ENCODE measurements around the gene METAP1D.
"Not testable (repeated sequence)": the region's sequence is repeated elsewhere in the genome, so short reads cannot be mapped to it uniquely, and the experiment has no call there.

METAP1D gene

GRCh38 chr2:171999604-172000469 is at the start of gene METAP1D:
TSS of gene METAP1D (plus strand) at chr2:171999953. CDS start at chr2:171999970, 17 bp downstream.
- peak; percentile 86 for DNase-seq

- no peak for DNase-seq
Observed at GRCh38 chr2:171952276-171952675, 47.5 kb upstream of the METAP1D start.

- DNase-seq = no peak
Observed at GRCh38 chr2:171952748-171953147, 47.0 kb upstream of the METAP1D start.

GRCh38 chr2:171956135-171956825 is 43.5 kb upstream of the METAP1D start:
- DNase-seq = no peak

GRCh38 chr2:171957061-171957460 is 42.7 kb upstream of the METAP1D start:
- no peak for DNase-seq

GRCh38 chr2:171958475-171958874 is 41.3 kb upstream of the METAP1D start:
- no peak for DNase-seq

- DNase-seq = no peak
Observed at GRCh38 chr2:171959998-171960397, 39.8 kb upstream of the METAP1D start.

GRCh38 chr2:171960570-171960969 is 39.2 kb upstream of the METAP1D start:
- no peak for DNase-seq

- DNase-seq = no peak
Observed at GRCh38 chr2:171963198-171963597, 36.6 kb upstream of the METAP1D start.

GRCh38 chr2:171964308-171964707 is 35.4 kb upstream of the METAP1D start:
- no peak for DNase-seq

GRCh38 chr2:171965238-171965637 is 34.5 kb upstream of the METAP1D start:
- no peak for DNase-seq

GRCh38 chr2:171965661-171966060 is 34.1 kb upstream of the METAP1D start:
- DNase-seq = no peak

- no peak for DNase-seq
Observed at GRCh38 chr2:171966235-171966634, 33.5 kb upstream of the METAP1D start.

- no peak for DNase-seq
Observed at GRCh38 chr2:171966688-171967087, 33.1 kb upstream of the METAP1D start.

- no peak for DNase-seq
Observed at GRCh38 chr2:171968509-171968908, 31.2 kb upstream of the METAP1D start.

- no peak for DNase-seq
Observed at GRCh38 chr2:171972329-171972982, 27.3 kb upstream of the METAP1D start.

GRCh38 chr2:171979103-171979502 is 20.6 kb upstream of the METAP1D start:
- DNase-seq = no peak

- DNase-seq = not testable (repeated sequence)
Observed at GRCh38 chr2:171983924-171984323, 15.8 kb upstream of the METAP1D start.

- no peak for DNase-seq
Observed at GRCh38 chr2:171985076-171985475, 14.7 kb upstream of the METAP1D start.

GRCh38 chr2:171986778-171987177 is 13.0 kb upstream of the METAP1D start:
- no peak for DNase-seq

- DNase-seq = no peak
Observed at GRCh38 chr2:171991027-171991426, 8.7 kb upstream of the METAP1D start.

GRCh38 chr2:171995586-171995985 is 4.2 kb upstream of the METAP1D start:
- no peak for DNase-seq

- DNase-seq = no peak
Observed at GRCh38 chr2:171996021-171996420, 3.7 kb upstream of the METAP1D start.

GRCh38 chr2:171997031-171997430 is 2.7 kb upstream of the METAP1D start:
- DNase-seq = not testable (repeated sequence)
